NCI-H2029 (cell line): ENCODE results near the gene MTG1.
A peak's percentile ranks its signal among the peaks of the same experiment; 100 is the strongest.

Experiments
- DNase-seq: peaks from one replicate; lab custom pipeline; 2025; lab: John Stamatoyannopoulos, UW

The MTG1 gene, protein sequence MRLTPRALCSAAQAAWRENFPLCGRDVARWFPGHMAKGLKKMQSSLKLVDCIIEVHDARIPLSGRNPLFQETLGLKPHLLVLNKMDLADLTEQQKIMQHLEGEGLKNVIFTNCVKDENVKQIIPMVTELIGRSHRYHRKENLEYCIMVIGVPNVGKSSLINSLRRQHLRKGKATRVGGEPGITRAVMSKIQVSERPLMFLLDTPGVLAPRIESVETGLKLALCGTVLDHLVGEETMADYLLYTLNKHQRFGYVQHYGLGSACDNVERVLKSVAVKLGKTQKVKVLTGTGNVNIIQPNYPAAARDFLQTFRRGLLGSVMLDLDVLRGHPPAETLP

DNA sequence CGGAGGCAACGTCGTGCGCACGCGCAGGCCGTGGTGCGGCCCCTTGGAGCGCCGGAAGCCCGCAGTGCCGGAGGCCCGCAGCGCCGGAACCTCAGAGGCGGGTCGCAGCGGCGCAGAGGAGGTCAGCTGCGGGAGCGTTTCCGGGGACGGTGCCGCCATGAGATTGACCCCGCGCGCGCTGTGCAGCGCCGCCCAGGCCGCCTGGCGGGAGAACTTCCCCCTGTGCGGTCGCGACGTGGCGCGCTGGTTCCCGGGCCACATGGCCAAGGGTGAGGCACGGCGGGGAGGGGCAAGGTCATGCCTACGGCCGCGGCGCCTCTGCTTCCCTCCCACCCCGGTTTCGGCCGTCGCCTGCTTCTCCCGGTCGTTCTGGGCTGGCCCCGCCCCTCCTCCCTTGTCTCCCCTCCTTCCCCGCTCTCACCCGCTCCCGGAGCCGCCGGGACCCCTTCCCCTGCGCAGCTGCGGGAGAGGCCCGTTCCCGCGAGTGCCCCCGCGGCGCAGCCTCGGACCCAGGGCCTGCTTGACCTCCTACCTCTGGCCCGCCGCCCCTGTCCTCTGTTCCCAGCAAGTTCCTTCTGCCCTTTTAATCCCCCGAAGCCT lies at the start of gene MTG1:
Gene MTG1 (plus strand): TSS at position 94 of the 600 bp plus-strand sequence. CDS start 64 bp downstream, at position 158.
- DNase-seq, result peak; percentile 79

DNA sequence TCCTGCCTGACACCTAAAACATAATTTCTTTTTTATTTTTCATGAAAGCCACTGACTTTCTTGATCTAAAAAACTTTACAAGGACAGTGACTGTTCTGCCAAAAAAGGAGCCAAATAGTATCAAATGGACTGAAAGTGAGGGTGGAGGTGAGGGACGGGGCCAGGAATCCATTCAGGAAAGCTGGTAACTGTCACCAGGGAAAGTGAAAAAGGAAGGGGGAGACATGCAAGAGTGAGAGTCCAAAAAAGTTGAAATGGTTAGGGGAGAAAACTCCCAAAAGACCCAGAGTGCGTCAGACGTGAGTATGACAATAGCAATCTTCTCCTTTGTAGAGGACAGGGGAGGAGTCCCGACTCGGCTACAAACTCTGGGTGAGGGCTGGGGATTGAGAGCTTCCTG lies 49.7 kb upstream of the MTG1 start:
- DNase-seq, result no peak

DNA sequence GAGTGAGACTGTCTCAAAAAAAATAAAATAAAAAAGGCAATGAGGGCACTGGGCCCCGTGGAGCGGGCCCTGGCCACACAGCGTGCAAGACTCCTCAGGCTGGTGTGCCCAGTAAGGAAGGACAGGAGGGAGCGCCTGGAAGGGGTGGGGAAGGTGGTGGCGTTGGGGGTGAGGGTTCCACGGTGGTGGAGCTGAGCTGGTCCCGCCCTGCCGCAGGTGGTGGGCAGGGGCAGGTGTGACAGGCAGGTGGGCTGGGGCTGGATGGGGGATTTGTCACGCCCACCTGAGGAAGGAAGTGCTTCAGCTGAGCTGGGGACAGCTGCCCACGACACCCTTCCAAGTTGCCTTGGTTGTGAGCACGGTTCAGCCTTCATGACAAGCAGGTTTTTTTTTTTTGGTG lies 47.5 kb upstream of the MTG1 start:
- no peak for DNase-seq

DNA sequence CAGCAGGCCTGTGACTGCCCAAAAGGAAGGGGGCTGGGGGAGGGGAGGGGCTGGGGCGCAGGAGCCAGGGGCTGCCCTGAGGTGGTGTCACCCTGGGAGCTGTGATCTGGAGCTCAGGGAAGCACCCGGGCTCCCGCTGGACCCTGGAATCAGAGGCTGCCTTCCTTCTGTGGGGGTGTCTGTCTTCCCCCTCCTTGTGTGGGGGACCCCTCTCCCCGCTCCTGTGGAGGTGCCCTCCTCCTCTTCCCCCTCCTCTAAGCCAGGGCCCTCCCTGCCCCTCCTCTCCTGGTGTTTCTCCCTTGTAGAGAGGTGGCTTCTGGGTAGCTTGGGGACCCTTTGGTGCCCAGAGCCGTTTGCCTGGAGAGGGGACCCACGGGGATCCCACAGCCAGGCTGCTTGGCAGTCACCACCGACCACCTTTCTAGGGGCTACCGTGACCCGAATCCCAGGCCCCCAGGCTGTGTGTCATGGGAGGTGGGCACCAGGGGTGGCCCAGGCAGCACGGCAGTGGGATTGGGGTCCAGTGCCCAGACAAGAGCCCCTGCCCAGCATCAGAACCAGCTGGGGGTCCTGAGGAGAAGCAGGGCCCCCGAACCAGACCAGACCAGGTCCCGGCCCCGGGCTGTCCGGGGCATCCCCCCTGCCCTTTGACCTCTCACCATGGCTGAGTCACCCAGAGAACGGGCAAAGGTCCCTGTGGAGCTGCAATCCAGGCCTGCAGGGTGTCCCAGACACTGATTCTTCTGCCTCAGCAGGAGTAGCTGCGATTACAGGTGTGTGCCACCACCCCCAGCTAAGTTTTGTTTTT lies 46.0 kb upstream of the MTG1 start:
- no peak for DNase-seq

DNA sequence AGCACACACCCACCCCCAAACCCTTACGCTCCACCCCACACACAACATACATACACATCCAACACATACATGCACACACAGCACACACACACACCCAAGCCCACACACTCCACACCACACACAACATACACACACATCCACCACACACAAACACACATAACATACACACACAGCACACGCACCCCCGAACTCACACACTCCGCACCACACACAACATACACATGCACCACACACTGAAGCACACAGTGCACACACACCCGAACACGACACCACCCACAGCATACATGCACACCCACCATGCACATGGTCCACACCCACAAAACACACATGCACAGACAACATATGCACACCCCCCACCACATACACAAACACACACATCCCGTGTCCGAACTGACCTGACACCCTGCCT lies 44.8 kb upstream of the MTG1 start:
- no peak for DNase-seq

DNA sequence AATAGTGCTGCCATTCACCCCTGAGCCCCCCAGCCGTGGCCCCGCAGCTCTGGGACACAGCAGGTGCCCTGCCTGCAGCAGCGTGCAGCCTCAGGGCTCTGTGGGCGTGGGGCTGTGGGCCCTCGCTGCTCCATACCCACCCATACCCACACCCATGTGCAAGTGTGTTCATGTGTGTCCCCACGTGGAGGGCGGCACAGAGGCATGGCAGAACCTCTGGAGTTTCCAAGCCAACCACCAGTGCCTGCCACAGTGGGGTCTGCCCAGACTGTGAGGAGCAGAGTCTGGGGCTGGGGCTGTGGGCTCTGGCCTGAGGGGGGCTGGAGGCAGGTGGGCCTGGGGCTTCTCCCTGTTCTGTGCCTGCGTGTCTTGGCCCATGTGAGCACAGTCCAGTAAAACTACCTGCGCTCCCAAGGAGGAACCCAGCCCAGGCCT lies 44.4 kb upstream of the MTG1 start:
- DNase-seq, result no peak

DNA sequence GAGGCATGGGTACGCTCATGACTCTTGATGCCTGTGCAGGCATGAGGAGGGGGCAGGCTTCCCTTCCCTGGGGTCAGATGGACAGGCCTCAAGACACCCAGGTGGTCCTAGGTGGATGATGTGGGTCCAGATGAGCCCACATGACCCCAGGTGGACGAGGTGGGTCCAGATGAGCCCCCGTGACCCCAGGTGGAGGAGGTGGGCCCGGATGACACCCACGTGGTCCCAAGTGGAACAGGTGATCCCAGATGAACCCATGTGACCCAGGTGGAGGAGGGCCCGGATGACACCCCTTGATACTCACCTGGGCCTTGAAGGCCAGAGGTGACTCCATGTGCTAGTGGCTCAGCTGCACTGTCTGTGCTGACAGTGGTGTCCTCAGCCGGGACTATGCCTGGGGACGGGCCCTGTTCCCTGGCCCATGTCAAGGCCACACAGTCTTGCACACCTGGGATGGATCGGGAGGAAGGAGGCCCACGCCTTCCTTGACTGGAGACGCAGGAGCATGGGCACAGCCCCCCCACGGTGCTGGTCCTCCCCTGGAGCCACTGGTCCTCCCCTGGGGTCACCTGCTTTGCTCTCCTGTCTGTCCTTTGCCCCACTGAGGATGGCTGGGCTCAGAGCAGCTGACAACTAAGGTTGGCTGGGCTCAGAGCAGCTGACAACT lies 43.5 kb upstream of the MTG1 start:
- DNase-seq, result no peak

DNA sequence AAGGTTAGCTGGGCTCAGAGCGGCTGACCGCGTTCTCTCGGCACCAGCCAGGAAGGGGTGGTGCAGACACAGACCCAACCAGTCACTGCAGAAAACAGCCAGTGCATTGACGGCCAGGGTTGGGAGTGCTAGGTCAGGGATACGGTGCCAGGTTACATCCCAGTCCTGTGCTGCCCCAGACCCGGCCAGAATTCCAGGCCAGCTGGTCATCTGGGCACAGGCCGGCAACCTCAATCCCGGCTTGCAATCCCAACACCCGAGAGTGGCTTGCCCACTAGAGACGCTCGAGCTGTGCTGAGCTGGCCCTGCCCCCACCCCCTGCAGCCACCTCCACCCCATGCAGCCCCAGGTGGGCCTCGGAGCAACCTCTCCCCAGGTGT lies 43.0 kb upstream of the MTG1 start:
- DNase-seq, result no peak

DNA sequence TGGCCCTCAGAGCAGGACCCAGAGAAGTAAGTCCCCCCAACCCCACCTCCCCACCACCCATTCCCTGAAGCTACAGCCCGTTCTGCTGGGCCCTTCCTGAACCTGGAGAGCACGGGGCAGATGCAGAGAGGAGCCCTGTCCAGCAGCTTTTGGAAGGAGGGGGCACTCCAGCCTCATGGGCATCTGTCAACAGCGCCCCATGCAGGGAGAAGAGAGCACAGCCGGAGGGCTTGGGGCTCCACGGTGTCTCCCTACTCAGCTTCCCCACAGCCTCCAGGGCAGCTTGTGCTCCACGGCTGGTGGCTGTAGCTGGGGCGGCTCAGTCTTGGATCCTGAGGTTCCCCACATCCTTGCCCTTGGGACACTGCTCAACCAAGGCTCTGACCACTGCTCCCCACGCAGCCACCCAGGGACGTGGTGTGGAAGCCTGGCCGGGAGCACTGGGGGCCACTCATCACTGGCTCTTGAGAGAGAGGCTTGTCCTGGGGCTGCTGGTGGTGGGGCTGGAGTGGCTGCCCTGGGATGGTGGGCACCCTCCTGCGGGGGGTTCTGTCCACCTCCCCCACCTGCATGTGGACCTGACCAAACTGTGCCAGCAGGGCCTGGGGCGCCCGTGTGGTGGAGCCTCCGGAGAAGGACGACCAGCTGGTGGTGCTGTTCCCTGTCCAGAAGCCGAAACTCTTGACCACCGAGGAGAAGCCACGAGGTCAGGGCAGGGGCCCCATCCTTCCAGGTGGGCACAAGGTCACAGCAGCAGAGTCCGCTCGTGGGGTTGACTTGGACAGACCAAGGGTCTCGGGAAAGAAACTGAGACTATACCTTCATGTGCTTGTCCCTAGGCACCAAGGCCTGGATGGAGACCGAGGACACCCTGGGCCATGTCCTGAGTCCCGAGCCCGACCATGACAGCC lies 42.3 kb upstream of the MTG1 start:
- DNase-seq, result no peak

DNA sequence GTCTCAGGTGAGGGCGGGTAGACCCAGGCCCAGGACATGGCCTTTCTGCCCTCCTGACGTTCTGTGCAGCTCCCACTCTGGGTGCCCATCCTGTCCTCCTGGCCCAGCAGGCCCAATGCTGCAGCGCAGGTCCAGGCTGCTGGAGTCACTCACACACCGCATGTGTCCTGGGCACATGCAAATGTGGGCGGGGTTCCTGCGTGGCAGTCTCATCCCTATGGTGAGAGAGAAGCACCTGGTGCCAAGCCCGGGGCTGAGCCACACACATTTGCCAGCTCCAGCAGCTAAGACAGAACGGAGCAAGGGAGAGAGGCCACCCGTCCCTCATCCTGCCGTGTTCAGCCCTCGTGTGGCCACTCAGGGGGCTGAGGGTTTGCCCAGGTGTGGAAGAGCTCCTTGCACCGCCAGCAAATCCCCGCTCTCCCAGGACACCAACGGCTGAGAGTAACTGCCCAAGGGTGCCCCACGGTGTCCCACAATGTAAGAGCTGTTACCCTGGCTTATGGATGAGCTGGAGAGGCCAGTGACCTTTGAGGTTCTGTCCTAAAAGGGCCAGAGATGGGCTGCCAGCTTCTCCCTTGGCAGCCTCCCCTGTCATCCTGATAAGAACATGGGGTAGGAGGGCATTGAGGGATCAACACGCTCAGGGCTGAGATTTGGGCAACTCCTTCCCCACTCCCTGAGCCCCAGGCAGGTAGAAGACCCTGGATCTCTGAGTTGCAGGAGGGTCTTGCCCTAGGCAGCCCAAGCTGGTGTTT lies 40.6 kb upstream of the MTG1 start:
- no peak for DNase-seq

DNA sequence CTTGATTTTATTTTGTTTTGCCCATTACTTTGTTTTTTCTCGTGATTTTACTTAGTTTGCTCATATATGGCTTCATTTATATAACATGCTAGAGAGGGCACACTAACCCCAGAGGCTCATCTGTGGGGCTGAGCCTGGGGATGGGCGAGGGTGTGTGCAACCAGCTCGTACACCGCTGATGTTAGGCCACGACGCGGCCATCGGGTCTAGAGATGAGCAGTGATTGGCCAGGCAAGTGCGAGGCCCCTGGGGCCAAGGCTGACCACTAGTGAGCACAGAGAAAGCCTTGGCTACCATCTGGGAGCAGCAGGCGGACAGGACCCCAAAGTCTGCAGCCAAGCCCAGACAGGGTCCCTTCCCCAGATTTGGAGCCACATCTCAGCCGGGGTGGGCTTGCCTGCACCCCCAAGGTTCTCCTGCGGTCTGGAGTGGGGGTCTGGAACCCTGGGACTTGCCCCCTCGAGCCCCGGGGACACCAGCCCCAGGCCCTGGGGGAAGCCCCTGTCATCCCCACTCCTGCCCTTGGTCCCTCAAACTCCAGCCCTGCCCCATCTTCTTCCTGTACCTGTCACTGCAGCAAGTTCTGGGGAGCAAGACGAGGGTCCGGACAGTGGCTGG lies 39.9 kb upstream of the MTG1 start:
- no peak for DNase-seq

DNA sequence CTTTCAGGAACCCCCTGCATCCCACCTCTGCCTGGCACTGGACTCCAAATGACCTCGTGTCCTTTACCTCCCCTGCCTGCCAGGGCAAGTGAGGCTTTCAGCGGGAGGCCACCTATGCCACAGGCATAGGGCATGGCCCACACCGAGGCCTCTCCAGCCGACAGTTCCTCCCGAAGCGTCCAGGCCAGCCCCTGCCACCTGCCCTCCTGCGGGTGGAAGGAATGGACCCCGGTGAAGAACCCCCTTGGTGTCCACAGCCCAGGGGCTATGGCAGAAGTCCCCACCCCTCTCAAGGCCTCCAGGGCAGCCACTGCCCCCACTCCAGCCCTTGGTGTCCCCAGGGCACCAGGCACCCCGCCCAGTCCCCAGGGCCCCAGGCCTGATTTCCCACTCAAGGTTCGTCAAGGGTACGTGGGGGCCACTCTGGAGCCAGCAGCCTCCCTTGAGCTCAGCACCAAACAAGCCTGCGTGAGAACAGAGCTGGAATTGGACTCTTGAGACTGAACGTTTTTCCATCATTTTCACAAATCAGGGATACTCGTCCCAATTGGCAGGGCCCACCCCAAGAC lies 39.2 kb upstream of the MTG1 start:
- DNase-seq, result no peak

DNA sequence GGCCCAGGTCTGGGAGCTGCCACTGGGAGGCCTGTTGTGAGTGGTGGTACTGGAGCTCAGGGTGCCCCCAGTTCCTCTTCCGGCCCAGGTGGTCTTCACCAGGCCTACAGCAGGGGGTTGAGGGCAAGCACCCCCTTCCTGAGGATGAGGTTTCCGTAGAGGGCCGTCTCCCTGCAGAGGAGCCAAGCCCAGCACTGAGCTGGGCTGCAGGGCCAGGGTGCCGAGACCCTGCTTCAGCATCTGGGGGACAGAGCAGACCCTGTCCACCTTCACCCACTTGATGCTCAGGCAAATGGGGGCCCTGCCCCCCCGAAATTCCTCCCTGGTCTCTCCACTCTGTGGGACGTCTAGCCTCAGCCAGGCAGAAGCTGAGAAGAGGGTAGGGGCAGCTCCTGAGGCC lies 38.7 kb upstream of the MTG1 start:
- no peak for DNase-seq

DNA sequence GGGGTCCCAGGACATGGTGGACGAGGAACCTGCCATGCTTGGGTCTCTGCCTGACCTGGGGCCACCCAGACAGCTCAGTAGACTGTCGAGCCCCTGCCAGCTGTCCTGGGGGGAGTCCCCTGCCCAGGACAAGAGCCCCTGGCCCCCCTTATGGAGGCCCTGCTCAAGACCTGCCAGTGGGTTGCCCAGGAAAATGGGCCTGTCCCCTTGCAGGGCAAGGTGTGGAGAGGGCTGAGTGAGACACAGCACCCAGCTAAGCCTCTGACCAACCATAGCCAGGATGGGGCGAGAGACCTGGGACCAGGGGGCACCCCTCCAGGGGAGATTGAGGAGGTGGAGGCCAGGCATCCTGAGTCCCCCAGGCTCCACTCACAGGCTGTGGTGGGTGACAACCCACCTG lies 38.0 kb upstream of the MTG1 start:
- DNase-seq, result no peak

DNA sequence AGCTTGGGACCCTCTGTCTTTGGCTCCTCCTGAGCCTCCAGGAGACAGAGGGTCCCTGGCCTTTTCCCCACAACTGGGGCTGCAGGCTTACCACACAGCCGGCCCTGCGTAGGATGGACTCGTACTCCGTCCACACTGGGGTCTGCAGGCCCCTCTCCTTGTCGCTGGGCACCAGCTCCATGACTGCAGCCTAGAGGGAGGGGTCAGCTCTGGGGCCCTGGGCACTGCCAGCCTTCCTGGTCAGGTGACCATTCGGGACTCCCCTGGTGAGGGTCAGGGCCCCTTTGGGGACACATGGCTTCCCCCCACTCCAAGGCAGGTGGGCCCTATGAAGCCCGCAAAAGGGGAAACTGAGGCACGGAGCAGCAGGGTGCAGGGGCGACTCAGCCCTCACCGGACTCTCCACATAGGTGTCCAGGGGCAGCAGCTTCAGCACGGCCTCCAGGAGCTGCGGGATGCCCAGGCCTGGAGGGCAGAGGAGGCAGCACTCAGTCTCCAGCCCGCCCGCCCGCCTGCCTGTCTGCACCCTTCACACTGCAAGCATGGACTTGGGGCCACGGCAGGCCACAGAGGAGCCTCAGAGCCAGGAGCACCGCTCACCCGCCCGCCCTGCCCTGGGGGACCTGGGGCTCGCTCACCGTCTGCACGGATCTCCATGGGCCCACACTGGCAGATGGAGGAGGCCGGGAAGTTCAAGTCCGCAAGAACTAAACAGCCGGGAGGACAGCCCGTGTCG lies 37.2 kb upstream of the MTG1 start:
- no peak for DNase-seq

DNA sequence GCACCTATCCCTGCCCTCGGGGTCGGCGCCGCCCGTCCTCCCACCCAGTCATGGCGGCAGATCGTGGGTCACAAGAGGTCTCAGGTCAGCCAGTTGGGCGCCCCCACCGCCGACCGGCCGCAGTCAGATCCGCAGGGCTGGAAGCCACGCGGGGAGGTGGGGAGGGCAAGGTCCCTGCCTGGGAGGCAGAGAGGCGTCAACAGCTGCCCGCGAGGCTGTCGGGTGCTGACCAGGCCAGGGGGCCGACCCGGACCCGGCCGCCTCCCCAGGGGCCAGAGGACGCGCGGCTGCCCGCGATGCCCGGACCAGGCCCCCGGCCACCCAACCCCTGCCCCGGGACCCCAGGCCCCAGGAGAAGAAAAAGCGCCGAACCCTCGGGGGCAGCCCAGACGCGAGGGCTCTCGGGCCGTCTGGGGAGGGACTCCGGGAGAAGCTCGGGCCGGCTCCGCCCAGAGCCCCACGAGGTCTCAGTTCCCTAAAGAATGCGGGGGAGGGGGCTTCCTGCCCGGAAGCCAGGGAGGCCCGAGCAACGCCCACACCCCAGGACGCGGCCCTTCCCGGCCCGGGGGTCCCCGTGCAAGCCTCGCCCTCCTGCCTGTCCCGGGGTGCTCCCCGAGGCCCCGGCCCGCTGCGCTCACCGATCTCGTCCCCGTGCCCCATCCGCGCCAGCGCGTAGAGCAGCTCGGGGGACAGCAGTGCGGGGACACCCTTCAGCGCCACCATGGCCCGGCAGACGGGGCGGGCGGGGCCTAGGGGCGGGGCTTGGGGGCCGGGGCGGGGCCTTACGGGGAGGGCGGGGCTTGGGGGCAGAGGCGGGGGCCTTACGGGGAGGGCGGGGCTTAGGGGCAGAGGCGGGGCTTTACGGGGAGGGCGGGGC lies 36.4 kb upstream of the MTG1 start, which contains the start of gene FUOM:
Gene FUOM (minus strand): TSS at position 735 of the 877 bp plus-strand sequence. CDS start 12 bp downstream, at position 723.
- DNase-seq, result no peak

DNA sequence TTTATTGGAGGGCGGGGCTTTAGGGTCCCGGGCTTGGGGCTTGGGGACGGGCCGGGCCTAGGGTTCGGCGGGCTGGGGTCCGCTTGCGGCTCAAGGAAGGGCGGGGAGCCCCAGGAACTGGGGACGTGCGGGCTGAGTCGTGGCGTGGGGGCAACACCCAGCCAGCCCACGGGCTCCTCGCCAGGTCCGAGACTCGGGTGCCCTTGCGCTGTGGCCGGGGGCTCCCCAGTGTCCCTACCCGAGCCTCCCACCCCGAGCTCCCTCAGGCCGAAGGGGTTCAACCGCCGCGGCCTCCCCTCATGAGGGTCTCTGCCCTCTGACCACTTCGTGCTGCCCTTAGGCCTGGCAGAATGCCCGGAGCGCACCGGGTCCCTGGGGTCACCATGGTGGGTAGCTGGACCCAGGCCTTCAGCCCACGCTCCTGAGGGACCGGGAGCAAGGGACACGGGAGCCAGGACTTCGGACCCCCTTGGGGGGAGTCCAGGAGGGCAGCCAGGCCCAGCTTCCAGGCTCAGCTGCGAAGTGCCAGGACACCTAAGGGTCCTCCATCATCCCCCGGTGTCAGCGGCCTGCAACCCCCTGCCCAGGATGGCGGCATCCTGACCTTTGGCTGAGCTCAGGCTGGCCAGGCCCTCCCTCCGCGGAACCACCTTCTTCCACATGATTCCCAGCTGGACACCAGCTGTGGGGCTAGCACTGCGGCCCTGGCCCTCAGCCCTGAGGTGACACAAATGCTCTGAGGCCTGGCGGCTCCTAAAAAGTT lies 35.6 kb upstream of the MTG1 start:
- no peak for DNase-seq
